Activated B cell treated with CpG ODN at 0.5 μM for 24 hours (primary cell): Measurements from ENCODE around the gene IGSF21. TPM values are rescaled to one million over a fixed set of nuclear protein-coding genes. Genes with fewer than 3 reads are reported as not detected.

Source experiments
- ATAC-seq: fragments of 200-7000 bp; cut with Tn5 transposase; one replicate; pipeline ENCODE4 v1.10.0; 2021; ENCODE audit warnings: low read depth, mild to moderate bottlenecking, moderate library complexity
- CTCF ChIA-PET: fragments of 350-600 bp; sonication (Branson Sonifier 250); formaldehyde crosslinking; loops from one replicate; lab custom pipeline; 2021; ENCODE audit warnings: antibody characterized with exemption; lab: Charles Lee
- POLR2A ChIA-PET: fragments of 350-600 bp; sonication (Branson Sonifier 250); formaldehyde crosslinking; loops from one replicate; lab custom pipeline; 2021; ENCODE audit warnings: antibody characterized with exemption; lab: Charles Lee
- DNase-seq: peaks from one replicate; pipeline ENCODE4 v3.0.0; 2022
- H3K27ac Mint-ChIP-seq: one replicate; pipeline ENCODE4 v1.8.0; 2020; ENCODE audit warnings: mixed read lengths
- H3K27me3 Mint-ChIP-seq: one replicate; pipeline ENCODE4 v1.8.0; 2021; ENCODE audit warnings: mixed read lengths
- H3K36me3 Mint-ChIP-seq: one replicate; pipeline ENCODE4 v1.8.0; 2021; ENCODE audit warnings: low read depth, mixed read lengths
- H3K4me1 Mint-ChIP-seq: one replicate; pipeline ENCODE4 v1.8.0; 2021; ENCODE audit warnings: mixed read lengths
- H3K4me3 Mint-ChIP-seq: one replicate; pipeline ENCODE4 v1.8.0; 2020; ENCODE audit warnings: mild to moderate bottlenecking, mixed read lengths
- H3K9me3 Mint-ChIP-seq: one replicate; pipeline ENCODE4 v1.8.0; 2020; ENCODE audit warnings: mixed read lengths
- intact Hi-C: fragments of 100-400 bp; cut with micrococcal nuclease; formaldehyde crosslinking; loops from one replicate; pipeline ENCODE4 v1.15.1; 2024
- total RNA-seq: library from RNA; stranded (reverse); gene quantifications from 2 replicates; pipeline ENCODE4 v1.2.3, GENCODE V29; 2022
- TF ChIP-seq, protein P1 (sequence below): fragments of 200-600 bp; IDR thresholded peaks from one replicate; pipeline ENCODE4 v1.8.0; 2022; ENCODE audit warnings: antibody characterized with exemption, mild to moderate bottlenecking

IGSF21 gene
- total RNA-seq, 1 donor from 2014 or later, result not detected

DNA sequence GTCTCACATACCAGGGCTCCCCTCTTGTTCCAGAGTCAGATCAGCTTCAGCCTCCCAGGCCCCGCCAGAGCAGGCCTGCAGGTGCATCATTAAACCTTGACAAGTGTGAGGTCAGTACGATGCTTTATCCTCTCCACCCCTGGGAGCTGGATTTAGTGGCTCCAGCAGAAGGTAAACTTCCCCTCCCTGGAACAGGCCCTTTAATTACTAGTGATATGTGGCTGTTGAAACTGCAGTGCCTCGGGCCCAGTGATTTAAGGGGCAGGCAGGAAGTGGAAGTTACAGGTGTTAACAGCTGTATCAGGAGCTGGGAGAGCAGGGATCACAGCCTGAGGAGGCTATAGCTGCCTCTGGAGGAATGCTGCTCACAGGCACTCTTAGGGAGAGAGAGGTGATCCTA, 240.8 kb downstream of the IGSF21 start:
- H3K4me1 Mint-ChIP-seq, result no peaks in the 10 kb centered on the region
- no peak overlapping the region for H3K27ac Mint-ChIP-seq
- peaks cover 5% of the 10 kb centered on the region for H3K27me3 Mint-ChIP-seq
- H3K4me3 Mint-ChIP-seq, result no peak overlapping the region
- DNase-seq, result no peak
- intact Hi-C loops, result no loop called here
- H3K36me3 Mint-ChIP-seq, result no peaks in the 10 kb centered on the region
- ChIA-PET CTCF (no interaction called here), POLR2A (no interaction called here)
- no peaks in the 10 kb centered on the region for H3K9me3 Mint-ChIP-seq
- no peak for ATAC-seq
- TF ChIP-seq, protein P1, sequence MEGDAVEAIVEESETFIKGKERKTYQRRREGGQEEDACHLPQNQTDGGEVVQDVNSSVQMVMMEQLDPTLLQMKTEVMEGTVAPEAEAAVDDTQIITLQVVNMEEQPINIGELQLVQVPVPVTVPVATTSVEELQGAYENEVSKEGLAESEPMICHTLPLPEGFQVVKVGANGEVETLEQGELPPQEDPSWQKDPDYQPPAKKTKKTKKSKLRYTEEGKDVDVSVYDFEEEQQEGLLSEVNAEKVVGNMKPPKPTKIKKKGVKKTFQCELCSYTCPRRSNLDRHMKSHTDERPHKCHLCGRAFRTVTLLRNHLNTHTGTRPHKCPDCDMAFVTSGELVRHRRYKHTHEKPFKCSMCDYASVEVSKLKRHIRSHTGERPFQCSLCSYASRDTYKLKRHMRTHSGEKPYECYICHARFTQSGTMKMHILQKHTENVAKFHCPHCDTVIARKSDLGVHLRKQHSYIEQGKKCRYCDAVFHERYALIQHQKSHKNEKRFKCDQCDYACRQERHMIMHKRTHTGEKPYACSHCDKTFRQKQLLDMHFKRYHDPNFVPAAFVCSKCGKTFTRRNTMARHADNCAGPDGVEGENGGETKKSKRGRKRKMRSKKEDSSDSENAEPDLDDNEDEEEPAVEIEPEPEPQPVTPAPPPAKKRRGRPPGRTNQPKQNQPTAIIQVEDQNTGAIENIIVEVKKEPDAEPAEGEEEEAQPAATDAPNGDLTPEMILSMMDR, result no peak

DNA sequence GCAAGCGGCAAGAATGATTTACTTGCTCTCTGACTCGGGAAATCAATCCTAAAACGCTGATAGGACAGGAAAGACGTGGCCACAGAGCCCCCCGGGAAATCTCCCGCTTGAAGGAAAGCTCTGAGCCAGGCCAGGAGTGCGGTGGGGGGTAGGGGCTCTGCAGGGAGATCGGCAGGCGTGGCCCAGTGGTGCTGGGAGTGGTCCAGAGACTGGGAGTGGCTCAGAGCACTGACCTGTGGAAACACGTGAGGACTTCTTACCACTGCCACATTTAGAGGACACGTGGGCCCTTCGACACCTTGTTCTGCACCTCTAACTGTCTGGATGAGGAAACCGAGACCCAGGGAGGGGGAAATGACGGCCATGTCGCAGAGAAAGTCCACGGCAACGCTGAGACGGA, 243.1 kb downstream of the IGSF21 start:
- H3K27me3 Mint-ChIP-seq, result peaks cover 10% of the 10 kb centered on the region
- DNase-seq, result no peak
- TF ChIP-seq, protein P1, result no peak
- ChIA-PET POLR2A (no interaction called here), CTCF (no interaction called here)
- no peaks in the 10 kb centered on the region for H3K36me3 Mint-ChIP-seq
- ATAC-seq, result no peak
- H3K4me3 Mint-ChIP-seq, result no peak overlapping the region
- no peaks in the 10 kb centered on the region for H3K9me3 Mint-ChIP-seq
- no peaks in the 10 kb centered on the region for H3K4me1 Mint-ChIP-seq
- intact Hi-C loops, result no loop called here
- no peak overlapping the region for H3K27ac Mint-ChIP-seq

DNA sequence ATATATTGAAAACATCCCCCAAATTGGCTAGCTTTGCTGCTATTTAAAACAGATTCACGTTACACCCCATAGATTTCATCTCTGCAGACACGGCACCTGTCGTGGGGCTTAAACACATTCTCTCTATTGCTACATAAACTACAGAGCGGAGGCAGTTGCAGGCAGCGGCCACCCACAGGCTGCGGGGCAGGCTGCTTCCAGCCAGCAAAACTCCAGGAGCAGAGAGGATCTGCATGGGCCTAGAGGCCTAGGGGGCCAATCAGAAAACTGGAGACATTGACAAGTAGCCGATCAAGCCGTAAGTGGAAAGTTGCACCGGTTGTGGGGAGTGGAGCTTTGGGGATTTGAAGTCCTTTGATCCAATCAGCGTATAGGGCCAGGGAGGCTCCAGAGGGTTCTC, 244.1 kb downstream of the IGSF21 start:
- TF ChIP-seq, protein P1, result no peak
- H3K9me3 Mint-ChIP-seq, result no peaks in the 10 kb centered on the region

DNA sequence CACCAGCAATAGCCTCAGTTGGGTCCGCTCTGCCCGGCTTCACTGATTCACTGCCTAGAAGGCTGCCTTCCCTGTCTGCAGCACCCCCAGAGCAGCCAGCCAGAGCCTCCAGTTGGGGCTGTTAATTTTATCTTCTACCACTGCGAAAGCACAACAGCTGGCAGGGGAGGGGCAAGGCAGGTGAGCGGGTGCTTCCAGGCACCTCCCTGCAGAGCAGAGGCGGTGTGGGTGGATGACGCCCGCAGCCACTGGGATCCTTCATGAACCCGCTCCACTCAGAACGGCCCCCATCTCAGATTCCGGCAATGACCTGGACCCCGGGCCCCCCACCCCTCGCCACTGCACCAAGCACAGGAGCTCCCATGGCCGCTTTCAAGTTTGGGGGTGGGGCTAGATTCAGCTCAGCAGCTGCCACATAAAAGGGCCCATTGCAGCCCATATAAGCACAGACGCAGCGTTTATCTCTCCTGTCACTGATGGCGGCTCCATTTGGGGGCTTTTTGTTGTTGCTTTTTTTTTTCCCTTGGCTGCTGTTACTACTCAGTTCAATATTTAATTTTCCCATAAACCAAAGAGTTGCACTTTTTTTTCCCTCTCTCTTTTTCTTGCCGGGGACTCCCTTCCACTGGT, 245.2 kb downstream of the IGSF21 start:
- CTCF ChIA-PET, result no interaction called here

More for the DNA sequence above, 244.1 kb downstream of the IGSF21 start:
- POLR2A ChIA-PET, result no interaction called here
- no peak overlapping the region for H3K4me3 Mint-ChIP-seq
- H3K27ac Mint-ChIP-seq, result no peak overlapping the region
- DNase-seq (no peak), ATAC-seq (no peak)
- intact Hi-C loops, result no loop called here
- peaks cover 13% of the 10 kb centered on the region for H3K27me3 Mint-ChIP-seq
- CTCF ChIA-PET, result no interaction called here
- H3K4me1 Mint-ChIP-seq, result no peaks in the 10 kb centered on the region
- H3K36me3 Mint-ChIP-seq, result no peaks in the 10 kb centered on the region

DNA sequence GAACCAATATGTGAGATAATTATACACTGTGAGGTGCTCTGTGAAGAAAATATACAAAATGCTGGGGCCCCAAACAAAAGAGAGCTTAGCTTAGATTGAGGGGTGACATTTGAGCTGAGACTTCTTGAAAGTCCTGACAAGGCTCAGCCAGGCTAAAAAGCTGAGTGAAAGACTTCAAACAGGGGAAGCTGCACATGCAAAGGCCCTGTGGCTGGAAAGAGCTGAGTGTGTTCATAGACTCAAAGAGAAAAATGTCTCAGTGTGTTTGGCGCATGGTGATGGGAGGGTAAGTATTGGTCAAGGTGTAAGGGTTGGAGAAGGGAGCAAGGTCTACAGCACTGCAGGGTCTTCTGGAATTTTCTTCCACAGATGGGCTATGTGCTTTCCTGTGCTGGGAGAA, 245.9 kb downstream of the IGSF21 start:
- intact Hi-C loops, result no loop called here
- no peaks in the 10 kb centered on the region for H3K36me3 Mint-ChIP-seq
- TF ChIP-seq, protein P1, result no peak
- no peak overlapping the region for H3K27ac Mint-ChIP-seq
- H3K4me1 Mint-ChIP-seq, result no peaks in the 10 kb centered on the region
- DNase-seq (no peak), ATAC-seq (no peak)
- H3K4me3 Mint-ChIP-seq, result no peak overlapping the region
- H3K9me3 Mint-ChIP-seq, result no peaks in the 10 kb centered on the region
- H3K27me3 Mint-ChIP-seq, result peaks cover 14% of the 10 kb centered on the region
- ChIA-PET CTCF (no interaction called here), POLR2A (no interaction called here)

More for the DNA sequence above, 245.2 kb downstream of the IGSF21 start:
- Mint-ChIP-seq H3K9me3 (no peaks in the 10 kb centered on the region), H3K27ac (no peak overlapping the region), H3K36me3 (no peaks in the 10 kb centered on the region), H3K4me1 (no peaks in the 10 kb centered on the region), H3K4me3 (no peak overlapping the region), H3K27me3 (peaks cover 14% of the 10 kb centered on the region)
- ATAC-seq, result no peak
- POLR2A ChIA-PET, result no interaction called here
- intact Hi-C loops, result no loop called here
- no peak for DNase-seq
- TF ChIP-seq, protein P1, result no peak
